SH-SY5Y (cell line): ENCODE results near the gene HESX1.

ENCODE experiments used
- GATA2 ChIP-seq: IDR thresholded peaks from 2 replicates; pipeline ENCODE4 v1.6.1; 2011; ENCODE audit warnings: mild to moderate bottlenecking, low read depth, low read length
- GATA3 ChIP-seq: IDR thresholded peaks from 2 replicates; pipeline ENCODE4 v1.6.1; 2011; ENCODE audit warnings: low read depth, mild to moderate bottlenecking, low read length, moderate library complexity

- TF ChIP-seq GATA2, result no peak
- TF ChIP-seq GATA3, result no peak
Measured at GRCh38 chr3:57176045-57176444, 23.7 kb downstream of the HESX1 start.
